Stomach smooth muscle (tissue), 2 donors: ENCODE measurements around the gene ZDHHC9.

Source experiments
- H3K27ac ChIP-seq: one replicate; pipeline ENCODE4 v1.7.0; 2013; ENCODE audit warnings: mild to moderate bottlenecking, low read length, inconsistent platforms
- H3K27me3 ChIP-seq, 2 donors: one replicate each; pipeline ENCODE4 v1.7.0; 2013; ENCODE audit warnings: low read length in 2 of 2; ENCODE audit not compliant: insufficient read depth in 2 of 2, control insufficient read depth in 1 of 2
- H3K36me3 ChIP-seq, 2 donors: one replicate each; pipeline ENCODE4 v1.7.0; 2013; ENCODE audit warnings: low read length in 2 of 2; ENCODE audit not compliant: control insufficient read depth in 2 of 2, insufficient read depth in 2 of 2
- H3K4me1 ChIP-seq: one replicate; pipeline ENCODE4 v1.7.0; 2013; ENCODE audit warnings: low read length; ENCODE audit not compliant: control insufficient read depth, insufficient read depth
- H3K4me3 ChIP-seq, 2 donors: one replicate each; pipeline ENCODE4 v1.7.0; 2013; ENCODE audit warnings: low read length in 2 of 2
- H3K9ac ChIP-seq, 2 donors: one replicate each; pipeline ENCODE4 v1.7.0; 2013; ENCODE audit warnings: low read length in 2 of 2, mild to moderate bottlenecking in 1 of 2
- H3K9me3 ChIP-seq, 2 donors: one replicate each; pipeline ENCODE4 v1.7.0; 2013; ENCODE audit warnings: low read length in 2 of 2; ENCODE audit not compliant: control insufficient read depth in 2 of 2
- donor health status: healthy.
- donor health status: Pancreatic carcinoma.

Gene ZDHHC9

GRCh38 chrX:129818123-129818522 is 25.6 kb downstream of the ZDHHC9 start:
- Histone ChIP-seq H3K9me3 (no peaks in the 10 kb centered on the region), H3K4me1 (no peaks in the 10 kb centered on the region), H3K36me3 (no peaks in the 10 kb centered on the region), H3K27ac (no peak overlapping the region), H3K4me3 (no peak overlapping the region), H3K27me3 (no peaks in the 10 kb centered on the region), H3K9ac (no peak overlapping the region)

- Histone ChIP-seq H3K9ac (no peak overlapping the region), H3K4me1 (no peaks in the 10 kb centered on the region), H3K27ac (no peak overlapping the region), H3K36me3 (peaks cover 0 to 3% of the 10 kb centered on the region in 2 donors), H3K27me3 (no peaks in the 10 kb centered on the region), H3K4me3 (no peak overlapping the region), H3K9me3 (no peaks in the 10 kb centered on the region)
These were observed 29.9 kb downstream of the ZDHHC9 start for GRCh38 chrX:129813662-129814368.

GRCh38 chrX:129808829-129809796 is 34.6 kb downstream of the ZDHHC9 start:
- no peak overlapping the region for H3K27ac ChIP-seq
- H3K4me1 ChIP-seq: no peaks in the 10 kb centered on the region
- H3K4me3 ChIP-seq: no peak overlapping the region
- no peak overlapping the region for H3K9ac ChIP-seq
- no peaks in the 10 kb centered on the region for H3K27me3 ChIP-seq
- H3K36me3 ChIP-seq: peaks cover 4 to 7% of the 10 kb centered on the region in 2 donors
- no peaks in the 10 kb centered on the region for H3K9me3 ChIP-seq

- Histone ChIP-seq H3K4me1 (no peaks in the 10 kb centered on the region), H3K27me3 (no peaks in the 10 kb centered on the region), H3K36me3 (peaks cover 4 to 7% of the 10 kb centered on the region in 2 donors), H3K9me3 (no peaks in the 10 kb centered on the region), H3K27ac (no peak overlapping the region), H3K4me3 (no peak overlapping the region), H3K9ac (no peak overlapping the region)
These were observed 35.4 kb downstream of the ZDHHC9 start for GRCh38 chrX:129808158-129808828.

GRCh38 chrX:129804806-129805205 is 38.9 kb downstream of the ZDHHC9 start:
- Histone ChIP-seq H3K4me1 (no peaks in the 10 kb centered on the region), H3K27ac (no peak overlapping the region), H3K27me3 (no peaks in the 10 kb centered on the region), H3K36me3 (peaks cover 3 to 4% of the 10 kb centered on the region in 2 donors), H3K9me3 (no peaks in the 10 kb centered on the region), H3K9ac (no peak overlapping the region), H3K4me3 (no peak overlapping the region)

- no peak overlapping the region for H3K9ac ChIP-seq
- no peaks in the 10 kb centered on the region for H3K27me3 ChIP-seq
- no peaks in the 10 kb centered on the region for H3K9me3 ChIP-seq
- no peak overlapping the region for H3K27ac ChIP-seq
- H3K36me3 ChIP-seq: peaks cover 3 to 4% of the 10 kb centered on the region in 2 donors
- H3K4me1 ChIP-seq: no peaks in the 10 kb centered on the region
- H3K4me3 ChIP-seq: no peak overlapping the region
These were observed 40.8 kb downstream of the ZDHHC9 start for GRCh38 chrX:129802863-129803262.

DNA sequence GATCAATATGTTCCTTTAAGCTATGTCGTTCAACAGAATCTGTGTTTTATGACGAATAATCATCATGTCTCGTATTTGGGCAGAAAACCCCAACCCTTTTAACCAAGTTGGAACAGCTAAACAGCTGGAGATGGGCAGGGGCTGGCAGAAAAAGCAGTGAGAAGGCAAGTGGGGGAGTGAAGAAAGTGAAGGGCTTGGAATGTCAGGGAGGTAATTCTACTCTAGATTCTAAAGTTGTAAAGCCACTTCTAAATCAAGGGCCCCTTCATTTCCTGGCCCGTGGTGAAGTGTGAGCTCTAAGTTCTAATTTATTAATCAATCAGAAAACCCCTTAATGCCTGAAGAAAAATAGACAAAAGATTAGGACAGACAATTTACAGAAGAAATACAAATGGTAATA is 43.5 kb downstream of the ZDHHC9 start:
- Histone ChIP-seq H3K4me1 (no peaks in the 10 kb centered on the region), H3K27me3 (peaks cover 0 to 1% of the 10 kb centered on the region in 2 donors), H3K36me3 (peaks cover 0 to 2% of the 10 kb centered on the region in 2 donors), H3K27ac (no peak overlapping the region), H3K4me3 (no peak overlapping the region), H3K9me3 (no peaks in the 10 kb centered on the region), H3K9ac (no peak overlapping the region)

DNA sequence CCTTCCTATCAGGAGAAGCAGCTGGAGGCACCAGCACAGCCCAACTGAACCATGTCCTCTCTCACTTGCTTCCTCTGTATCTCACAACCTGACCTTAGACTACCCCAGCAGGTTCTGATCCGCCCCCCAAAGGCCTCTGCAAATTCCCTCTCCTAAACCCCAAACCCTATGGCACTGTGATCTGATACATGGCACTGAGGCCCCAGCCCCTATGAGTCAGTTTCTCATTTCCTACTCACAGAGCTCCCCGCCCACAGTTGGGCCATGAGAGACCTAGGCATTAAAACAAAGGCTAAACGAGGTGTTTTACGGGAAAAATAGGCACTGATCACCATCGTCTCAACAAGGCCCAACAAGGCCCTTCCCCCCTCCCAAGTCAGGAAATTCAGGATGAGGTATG is 44.8 kb downstream of the ZDHHC9 start:
- Histone ChIP-seq H3K36me3 (no peaks in the 10 kb centered on the region), H3K9ac (no peak overlapping the region), H3K4me3 (no peak overlapping the region), H3K27me3 (peaks cover 0 to 3% of the 10 kb centered on the region in 2 donors), H3K4me1 (no peaks in the 10 kb centered on the region), H3K9me3 (no peaks in the 10 kb centered on the region), H3K27ac (no peak overlapping the region)

GRCh38 chrX:129798456-129798855 is 45.2 kb downstream of the ZDHHC9 start:
- Histone ChIP-seq H3K9ac (no peak overlapping the region), H3K9me3 (no peaks in the 10 kb centered on the region), H3K27me3 (peaks cover 0 to 3% of the 10 kb centered on the region in 2 donors), H3K4me3 (no peak overlapping the region), H3K4me1 (no peaks in the 10 kb centered on the region), H3K27ac (no peak overlapping the region), H3K36me3 (no peaks in the 10 kb centered on the region)

GRCh38 chrX:129797251-129797906 is 46.3 kb downstream of the ZDHHC9 start:
- Histone ChIP-seq H3K4me3 (no peak overlapping the region), H3K27ac (no peak overlapping the region), H3K9me3 (no peaks in the 10 kb centered on the region), H3K4me1 (no peaks in the 10 kb centered on the region), H3K9ac (no peak overlapping the region), H3K36me3 (no peaks in the 10 kb centered on the region), H3K27me3 (peaks cover 0 to 3% of the 10 kb centered on the region in 2 donors)
